Measurements from ENCODE around the gene ADAP1.

ADAP1 gene

DNA sequence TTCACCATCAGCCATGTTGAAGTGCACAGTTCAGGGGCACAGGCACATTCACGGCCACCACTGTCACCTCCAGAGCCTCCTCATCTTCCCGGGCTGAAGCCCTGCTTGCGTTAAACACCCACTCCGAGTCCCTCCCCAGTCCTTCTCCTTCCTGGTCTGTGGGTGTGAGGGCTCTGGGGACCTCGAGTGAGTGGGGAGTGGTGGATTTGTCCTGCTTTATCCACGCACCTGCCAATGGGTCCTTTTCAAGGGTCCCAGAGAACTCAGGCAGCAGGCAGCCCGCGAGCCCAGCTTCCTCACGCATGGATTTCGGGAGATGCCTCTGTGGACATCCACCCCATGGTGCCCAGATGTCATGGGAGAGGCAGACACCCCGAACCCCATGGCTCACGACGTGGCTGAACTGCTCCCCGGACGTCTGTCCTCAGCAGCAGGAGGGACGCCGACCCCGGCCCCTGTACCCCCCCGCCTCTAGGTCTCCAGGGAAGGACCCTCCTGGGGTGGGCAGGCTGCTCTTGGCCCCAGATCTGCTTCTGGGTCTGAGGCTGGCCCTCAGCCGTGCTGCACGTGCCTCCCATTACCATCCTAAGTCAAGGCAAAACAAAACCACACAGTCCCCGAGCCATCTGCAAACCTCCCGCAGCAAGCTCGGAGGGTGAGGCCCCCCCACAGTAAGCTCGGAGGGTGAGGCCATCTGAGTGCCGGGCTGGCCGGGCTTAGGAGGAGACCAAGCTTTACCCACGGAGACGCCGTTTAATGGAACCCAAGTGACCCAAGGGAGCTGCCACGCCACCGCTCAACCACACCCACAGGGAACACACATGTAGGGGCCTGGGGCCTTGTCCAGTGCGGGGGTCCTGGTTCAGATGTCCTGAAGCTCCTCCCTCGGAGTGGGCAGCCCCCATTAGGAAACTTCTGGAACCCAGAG lies 37.5 kb upstream of the ADAP1 start:
- Mint-ChIP-seq H3K9me3 (ENCODE audit: low read depth) (no peaks in the 10 kb centered on the region), H3K27me3 (no peaks in the 10 kb centered on the region), H3K4me3 (no peak overlapping the region), H3K27ac (no peak overlapping the region), H3K36me3 (no peaks in the 10 kb centered on the region), H3K4me1 (ENCODE audit: low read depth) (peaks cover 5% of the 10 kb centered on the region)

- H3K4me3 Mint-ChIP-seq = no peak overlapping the region
- H3K27me3 Mint-ChIP-seq = no peaks in the 10 kb centered on the region
- H3K36me3 Mint-ChIP-seq = no peaks in the 10 kb centered on the region
- H3K27ac Mint-ChIP-seq = no peak overlapping the region
- peaks cover 5% of the 10 kb centered on the region for H3K4me1 Mint-ChIP-seq (ENCODE audit: low read depth)
- H3K9me3 Mint-ChIP-seq (ENCODE audit: low read depth) = no peaks in the 10 kb centered on the region
Observed at GRCh38 chr7:990933-991728, 36.7 kb upstream of the ADAP1 start.

- no peak overlapping the region for H3K4me3 Mint-ChIP-seq
- H3K4me1 Mint-ChIP-seq (ENCODE audit: low read depth) = peaks cover 5% of the 10 kb centered on the region
- peaks cover 2% of the 10 kb centered on the region for H3K27me3 Mint-ChIP-seq
- H3K36me3 Mint-ChIP-seq = no peaks in the 10 kb centered on the region
- H3K9me3 Mint-ChIP-seq (ENCODE audit: low read depth) = no peaks in the 10 kb centered on the region
- H3K27ac Mint-ChIP-seq = no peak overlapping the region
Observed at GRCh38 chr7:990352-990932, 36.0 kb upstream of the ADAP1 start.

GRCh38 chr7:988963-989529 lies 34.6 kb upstream of the ADAP1 start:
- H3K4me1 Mint-ChIP-seq (ENCODE audit: low read depth) = peaks cover 5% of the 10 kb centered on the region
- no peaks in the 10 kb centered on the region for H3K9me3 Mint-ChIP-seq (ENCODE audit: low read depth)
- H3K27me3 Mint-ChIP-seq = peaks cover 3% of the 10 kb centered on the region
- H3K27ac Mint-ChIP-seq = no peak overlapping the region
- no peaks in the 10 kb centered on the region for H3K36me3 Mint-ChIP-seq
- no peak overlapping the region for H3K4me3 Mint-ChIP-seq

- no peak overlapping the region for H3K27ac Mint-ChIP-seq
- no peaks in the 10 kb centered on the region for H3K36me3 Mint-ChIP-seq
- no peak overlapping the region for H3K4me3 Mint-ChIP-seq
- peaks cover 3% of the 10 kb centered on the region for H3K27me3 Mint-ChIP-seq
- peaks cover 5% of the 10 kb centered on the region for H3K4me1 Mint-ChIP-seq (ENCODE audit: low read depth)
- no peaks in the 10 kb centered on the region for H3K9me3 Mint-ChIP-seq (ENCODE audit: low read depth)
Observed at GRCh38 chr7:988426-988911, 34.0 kb upstream of the ADAP1 start.

DNA sequence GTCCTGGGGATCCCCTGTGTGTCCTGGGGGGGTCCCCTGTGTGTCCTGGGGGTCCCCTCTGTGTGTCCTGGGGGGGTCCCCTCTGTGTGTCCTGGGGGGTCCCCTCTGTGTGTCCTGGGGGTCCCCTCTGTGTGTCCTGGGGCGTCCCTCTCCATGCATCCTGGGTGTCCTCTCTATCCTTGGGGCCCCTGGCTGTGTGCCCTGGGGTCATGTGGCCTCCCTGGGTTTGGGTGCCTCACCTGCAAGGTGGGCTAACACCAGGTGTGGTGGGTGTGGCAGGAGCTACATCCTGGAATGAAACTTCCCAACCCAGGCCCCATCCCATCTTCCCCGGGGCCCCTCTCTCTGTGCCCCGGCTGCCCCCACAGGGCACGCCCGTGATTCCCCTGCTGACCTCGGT lies 33.4 kb upstream of the ADAP1 start:
- Mint-ChIP-seq H3K27ac (no peak overlapping the region), H3K9me3 (ENCODE audit: low read depth) (no peaks in the 10 kb centered on the region), H3K4me3 (no peak overlapping the region), H3K36me3 (no peaks in the 10 kb centered on the region), H3K27me3 (peaks cover 3% of the 10 kb centered on the region), H3K4me1 (ENCODE audit: low read depth) (peaks cover 2% of the 10 kb centered on the region)

- H3K27me3 Mint-ChIP-seq = peaks cover 3% of the 10 kb centered on the region
- H3K4me3 Mint-ChIP-seq = no peak overlapping the region
- no peaks in the 10 kb centered on the region for H3K9me3 Mint-ChIP-seq (ENCODE audit: low read depth)
- H3K36me3 Mint-ChIP-seq = no peaks in the 10 kb centered on the region
- H3K4me1 Mint-ChIP-seq (ENCODE audit: low read depth) = no peaks in the 10 kb centered on the region
- no peak overlapping the region for H3K27ac Mint-ChIP-seq
Observed at GRCh38 chr7:986766-987751, 32.6 kb upstream of the ADAP1 start.

DNA sequence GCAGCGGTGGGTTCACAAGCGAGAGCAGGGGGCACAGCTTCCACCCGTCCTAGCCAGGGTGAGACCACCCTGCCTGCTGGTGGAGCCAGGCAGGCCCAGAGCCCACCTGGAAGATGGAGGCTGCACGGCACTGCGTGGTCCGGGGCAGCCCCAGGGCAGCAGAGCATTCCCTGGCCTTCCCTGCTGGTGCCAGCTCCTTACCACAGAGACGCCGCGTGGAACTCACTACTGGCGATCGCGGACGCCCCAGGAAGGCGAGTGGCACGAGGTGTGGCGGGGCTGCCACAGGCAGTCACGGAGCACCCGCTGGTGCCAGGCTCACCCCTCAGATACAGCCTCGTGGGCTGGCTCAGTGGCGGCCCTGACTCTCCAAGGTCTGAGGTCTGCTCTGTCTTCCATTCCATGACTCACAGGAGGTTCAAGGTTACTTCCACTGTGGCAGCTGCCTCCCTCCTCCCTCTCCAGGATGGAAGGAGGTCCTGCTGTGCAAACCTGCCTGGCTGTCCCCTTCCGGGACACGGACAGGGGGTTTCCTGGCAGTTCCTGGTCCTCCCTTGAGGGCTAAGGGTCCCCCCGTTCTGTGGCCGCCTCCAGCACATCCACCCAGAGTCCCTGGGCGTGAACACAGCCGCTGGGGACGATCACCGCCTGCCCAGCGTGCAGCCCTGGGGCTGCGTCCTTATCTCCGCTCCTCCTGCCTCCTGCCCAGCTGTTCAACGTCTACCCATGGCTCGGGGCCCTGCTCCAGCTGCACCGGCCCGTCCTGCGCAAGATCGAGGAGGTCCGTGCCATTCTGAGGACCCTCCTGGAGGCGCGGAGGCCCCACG lies 31.6 kb upstream of the ADAP1 start:
- Mint-ChIP-seq H3K36me3 (no peaks in the 10 kb centered on the region), H3K27ac (no peak overlapping the region), H3K4me1 (ENCODE audit: low read depth) (no peaks in the 10 kb centered on the region), H3K27me3 (peaks cover 3% of the 10 kb centered on the region), H3K4me3 (no peak overlapping the region), H3K9me3 (ENCODE audit: low read depth) (no peaks in the 10 kb centered on the region)

- Mint-ChIP-seq H3K9me3 (ENCODE audit: low read depth) (no peaks in the 10 kb centered on the region), H3K4me1 (ENCODE audit: low read depth) (no peaks in the 10 kb centered on the region), H3K4me3 (no peak overlapping the region), H3K27me3 (peaks cover 3% of the 10 kb centered on the region), H3K36me3 (no peaks in the 10 kb centered on the region), H3K27ac (no peak overlapping the region)
Observed at GRCh38 chr7:985127-985416, 30.6 kb upstream of the ADAP1 start.

DNA sequence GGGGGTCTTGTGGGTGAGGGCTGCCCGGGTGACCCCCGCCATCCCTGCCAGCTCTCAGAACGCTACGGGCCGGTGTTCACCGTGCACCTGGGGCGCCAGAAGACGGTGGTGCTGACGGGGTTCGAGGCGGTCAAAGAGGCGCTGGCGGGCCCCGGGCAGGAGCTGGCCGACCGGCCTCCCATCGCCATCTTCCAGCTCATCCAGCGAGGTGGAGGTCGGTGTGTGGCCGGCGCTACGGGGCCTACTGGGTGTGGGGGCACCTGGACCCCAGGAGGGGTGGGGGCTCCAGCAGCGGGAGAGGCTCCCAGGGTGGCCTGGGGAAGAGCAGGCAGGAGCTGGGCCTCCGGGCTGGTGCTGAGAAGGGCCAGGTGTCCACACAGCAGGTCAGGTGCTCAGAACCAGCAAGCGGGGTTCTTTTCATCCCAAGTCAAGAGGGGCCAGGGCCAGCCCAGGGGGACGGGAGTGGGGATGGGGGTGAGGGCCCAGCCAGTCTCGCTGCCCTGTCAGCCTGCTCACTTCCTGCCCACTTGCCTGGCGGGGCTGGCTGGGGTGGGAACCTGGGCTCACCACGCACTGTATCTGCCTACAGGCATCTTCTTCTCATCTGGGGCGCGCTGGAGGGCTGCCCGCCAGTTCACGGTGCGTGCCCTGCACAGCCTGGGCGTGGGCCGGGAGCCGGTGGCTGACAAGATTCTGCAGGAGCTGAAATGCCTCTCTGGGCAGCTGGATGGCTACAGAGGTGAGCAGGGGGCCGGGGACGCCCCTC lies 30.1 kb upstream of the ADAP1 start:
- Mint-ChIP-seq H3K9me3 (ENCODE audit: low read depth) (no peaks in the 10 kb centered on the region), H3K4me1 (ENCODE audit: low read depth) (no peaks in the 10 kb centered on the region), H3K36me3 (no peaks in the 10 kb centered on the region), H3K27ac (no peak overlapping the region), H3K27me3 (peaks cover 3% of the 10 kb centered on the region), H3K4me3 (no peak overlapping the region)

DNA sequence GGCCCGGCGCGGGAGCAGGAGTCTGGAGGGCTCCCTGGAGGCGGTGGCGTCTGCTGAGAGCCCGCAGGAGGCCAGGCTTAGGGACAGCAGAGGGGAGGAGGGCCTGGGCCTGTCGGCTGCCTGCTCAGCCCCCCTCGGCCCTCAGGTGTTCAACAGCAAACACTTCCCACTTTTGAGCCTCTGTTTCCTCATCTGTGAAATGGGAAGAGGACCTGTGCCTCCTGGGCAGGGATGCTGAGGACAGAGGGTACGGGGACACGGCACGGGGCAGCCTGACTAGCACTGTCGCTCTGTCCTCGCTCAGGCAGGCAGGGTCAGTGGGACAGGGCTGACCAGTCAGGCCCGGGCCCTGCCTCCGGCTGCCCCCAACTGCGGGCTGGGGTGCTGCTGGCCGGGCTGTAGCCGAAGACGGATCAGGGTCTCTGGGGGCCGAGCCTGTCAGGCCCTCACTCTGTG lies 29.2 kb upstream of the ADAP1 start:
- Mint-ChIP-seq H3K4me1 (ENCODE audit: low read depth) (no peaks in the 10 kb centered on the region), H3K27me3 (peaks cover 3% of the 10 kb centered on the region), H3K27ac (no peak overlapping the region), H3K9me3 (ENCODE audit: low read depth) (no peaks in the 10 kb centered on the region), H3K4me3 (no peak overlapping the region), H3K36me3 (no peaks in the 10 kb centered on the region)

- no peaks in the 10 kb centered on the region for H3K9me3 Mint-ChIP-seq (ENCODE audit: low read depth)
- H3K27me3 Mint-ChIP-seq = peaks cover 3% of the 10 kb centered on the region
- H3K36me3 Mint-ChIP-seq = no peaks in the 10 kb centered on the region
- no peak within 1 kb of the TSS for H3K27ac Mint-ChIP-seq
- no peaks in the 10 kb centered on the region for H3K4me1 Mint-ChIP-seq (ENCODE audit: low read depth)
- no peak within 1 kb of the TSS for H3K4me3 Mint-ChIP-seq
Observed at GRCh38 chr7:983004-983615, 28.6 kb upstream of the ADAP1 start, which contains the start of gene CYP2W1. Gene CYP2W1, plus strand, starts transcription at chr7:983181. Its CDS starts 31 bp downstream, at chr7:983212.
